T-helper 1 cell treated with Interleukin-12 subunit alpha and Interleukin-12 subunit beta and Interleukin-4 antibody, amounts not matched to agents 30 ng/mL and 1 ng/mL, for 36 hours (primary cell): Measurements from ENCODE around the gene SERTAD4. TPM values are rescaled to one million over a fixed set of nuclear protein-coding genes. Genes with fewer than 3 reads are reported as not detected.
"Not testable (repeated sequence)": the region's sequence is repeated elsewhere in the genome, so short reads cannot be mapped to it uniquely, and the experiment has no call there.

Experiments
- intact Hi-C: fragments of 100-400 bp; cut with micrococcal nuclease; formaldehyde crosslinking; loops from one replicate; pipeline ENCODE4 v1.15.1; 2024
- total RNA-seq: library from RNA; stranded (reverse); gene quantifications from 2 replicates; pipeline ENCODE4 v1.2.3, GENCODE V29; 2022

Gene SERTAD4
- not detected in 2 replicates for total RNA-seq

DNA sequence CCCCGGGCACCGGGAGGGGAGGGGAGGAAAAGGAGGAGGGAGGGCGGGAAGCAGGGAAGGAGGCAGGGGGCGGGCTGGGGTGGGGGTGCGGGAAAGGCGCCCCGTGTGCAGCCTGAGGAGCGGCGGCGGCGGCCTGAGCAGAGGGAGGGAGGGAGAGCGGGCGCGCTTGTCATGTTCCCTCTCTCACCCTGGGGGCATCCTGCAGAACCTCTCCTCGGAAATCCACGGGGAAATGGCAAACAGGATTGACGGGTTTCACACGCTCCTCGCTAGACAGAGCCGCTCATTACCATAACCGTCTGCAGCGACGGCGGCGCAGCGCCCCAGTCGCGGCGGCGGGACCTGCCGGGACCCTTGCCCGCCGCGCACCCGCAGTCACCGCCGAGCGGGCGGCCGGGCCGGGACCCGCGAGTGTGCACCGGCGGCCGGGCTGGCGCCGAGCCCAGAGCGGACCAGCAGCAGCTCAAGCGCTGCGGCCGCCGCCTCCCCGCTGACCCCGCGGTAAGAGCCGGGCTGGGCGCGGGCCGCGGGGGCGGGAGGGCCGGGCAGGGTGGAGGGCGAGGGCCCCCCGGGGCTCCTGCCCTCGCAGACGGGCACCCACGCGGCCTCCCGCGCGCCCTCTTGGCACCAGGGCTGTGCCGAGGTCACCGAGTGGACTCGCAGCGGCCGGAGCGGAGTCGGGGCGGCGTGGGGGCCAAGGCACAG lies at the start of gene SERTAD4:
SERTAD4 (plus strand) TSS at position 286 of the 705 bp plus-strand sequence. CDS start 5,165 bp downstream, outside the sequence.
- intact Hi-C loops = no loop called here

DNA sequence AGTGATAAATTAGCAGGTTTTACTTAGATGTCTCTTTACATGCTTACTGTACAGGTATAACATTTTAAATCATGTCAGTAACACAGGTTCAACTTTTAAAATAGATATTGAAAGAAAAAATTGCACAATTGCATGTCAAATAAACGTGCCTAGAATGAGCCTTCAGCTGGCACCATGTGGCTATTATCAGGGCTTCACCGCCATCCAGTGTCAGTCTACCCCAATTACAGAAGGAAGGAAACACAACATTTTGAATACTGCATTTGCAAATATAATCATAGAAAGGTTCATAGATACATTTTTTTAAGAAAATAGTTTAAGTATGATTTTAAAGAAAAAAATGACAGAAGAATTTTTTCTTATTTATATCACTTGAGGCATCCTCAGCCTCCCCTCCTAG lies 47.5 kb upstream of the SERTAD4 start:
- intact Hi-C loops = no loop called here

DNA sequence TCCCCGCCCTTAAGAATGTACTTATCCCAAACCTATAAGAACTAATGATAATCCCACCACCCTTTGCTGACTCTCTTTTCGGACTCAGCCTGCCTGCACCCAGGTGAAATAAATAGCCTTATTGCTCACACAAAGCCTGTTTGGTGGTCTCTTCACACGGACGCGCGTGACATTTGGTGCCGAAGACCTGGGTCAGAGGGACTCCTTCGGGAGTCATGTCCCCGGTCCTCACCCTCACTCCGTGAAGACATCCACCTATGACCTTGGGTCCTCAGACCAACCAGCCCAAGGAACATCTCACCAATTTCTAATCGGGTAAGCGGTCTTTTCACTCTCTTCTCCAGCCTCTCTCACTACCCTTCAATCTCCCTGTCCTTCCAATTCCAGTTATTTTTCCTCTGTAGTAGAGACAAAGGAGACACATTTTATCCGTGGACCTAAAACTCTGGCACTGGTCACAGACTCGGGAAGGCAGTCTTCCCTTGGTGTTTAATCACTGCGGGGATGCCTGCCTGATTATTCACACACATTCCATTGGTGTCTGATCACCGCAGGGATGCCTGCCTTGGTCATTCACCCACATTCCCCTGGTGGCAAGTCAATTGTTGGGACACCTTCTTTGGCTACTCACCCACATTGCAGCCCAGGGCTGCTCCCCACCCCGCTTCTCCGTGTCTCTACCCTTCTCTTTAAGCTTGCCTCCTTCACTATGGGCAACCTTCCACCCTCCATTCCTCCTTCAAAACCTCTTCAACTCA lies 44.6 kb upstream of the SERTAD4 start:
- intact Hi-C loops = not testable (repeated sequence)

DNA sequence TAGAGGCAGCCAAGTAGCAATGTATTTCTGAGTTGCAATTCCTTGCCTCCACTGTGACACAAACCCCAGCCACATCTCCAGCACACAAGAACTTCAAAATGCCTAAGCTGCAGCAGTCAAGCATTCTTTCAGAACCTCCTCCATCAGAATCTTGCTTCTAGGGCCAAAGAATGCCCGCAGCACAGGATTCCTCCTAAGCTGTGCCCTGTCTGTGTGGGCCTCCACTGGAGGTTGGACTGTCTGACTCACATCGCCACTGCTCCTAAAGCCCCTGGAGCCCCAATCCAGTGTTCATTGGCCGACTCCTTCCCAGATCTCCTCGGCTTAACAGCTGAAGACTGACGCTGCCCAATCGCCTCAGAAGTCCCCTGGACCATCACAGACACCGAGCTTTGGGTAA lies 43.2 kb upstream of the SERTAD4 start:
- intact Hi-C loops = no loop called here

DNA sequence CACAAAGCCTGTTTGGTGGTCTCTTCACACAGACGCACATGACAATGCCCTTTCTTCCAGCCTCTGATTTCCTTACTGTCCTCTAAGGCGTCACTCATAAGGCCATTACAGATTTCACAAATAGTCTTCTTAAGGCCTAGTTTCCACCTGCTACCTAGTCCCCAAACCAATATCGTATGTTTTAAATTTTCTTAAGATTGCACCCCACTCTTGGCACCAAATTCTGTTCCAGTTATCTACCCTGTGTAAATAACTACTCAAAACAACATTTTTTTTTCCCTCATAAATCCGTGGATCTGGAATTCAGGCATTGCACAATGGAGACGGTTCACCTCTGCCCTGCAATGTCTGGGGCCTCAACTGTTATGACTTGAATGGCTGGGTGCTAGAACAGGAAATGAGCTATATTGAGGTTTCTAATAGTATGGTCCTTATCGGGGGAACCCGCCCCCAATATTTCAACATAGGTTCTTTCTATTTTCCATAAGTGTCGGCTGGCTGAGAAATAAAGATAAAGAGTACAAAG lies 36.9 kb upstream of the SERTAD4 start:
- intact Hi-C loops = no loop called here

DNA sequence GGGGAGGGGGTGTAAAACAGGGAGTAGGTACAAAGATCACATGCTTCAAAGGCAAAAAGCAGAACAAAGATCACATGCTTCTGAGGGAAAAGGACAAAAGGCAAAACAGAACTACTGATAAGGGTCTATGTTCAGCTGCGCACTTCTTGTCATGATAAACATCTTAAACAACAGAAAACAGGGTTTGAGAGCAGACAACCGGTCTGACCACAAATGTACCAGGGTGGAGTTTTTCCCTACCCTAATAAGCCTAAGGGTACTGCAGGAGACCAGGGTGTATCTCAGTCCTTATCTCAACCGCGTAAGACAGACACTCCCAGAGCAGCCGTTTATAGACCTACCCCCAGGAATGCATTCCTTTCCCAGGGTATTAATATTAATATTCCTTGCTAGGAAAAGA lies 36.3 kb upstream of the SERTAD4 start:
- intact Hi-C loops = not testable (repeated sequence)

DNA sequence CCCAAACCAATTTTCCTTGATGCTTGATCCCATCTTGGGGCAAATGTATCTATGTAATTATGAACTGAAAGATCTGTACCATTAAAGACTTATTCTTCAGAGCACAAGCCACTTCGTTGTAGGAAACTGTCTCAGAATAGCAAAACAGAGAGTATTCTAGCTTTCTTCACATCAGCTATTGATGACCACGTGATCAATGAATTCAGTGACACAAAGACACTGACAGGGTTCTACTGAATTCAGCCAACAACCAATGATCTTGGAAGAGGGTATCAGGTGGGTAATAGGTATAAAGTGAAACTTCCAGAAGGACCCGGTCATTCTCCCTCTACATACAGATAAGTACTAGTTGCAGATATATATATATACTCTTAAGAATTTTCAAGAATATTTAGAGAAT lies 33.8 kb upstream of the SERTAD4 start:
- intact Hi-C loops = no loop called here

DNA sequence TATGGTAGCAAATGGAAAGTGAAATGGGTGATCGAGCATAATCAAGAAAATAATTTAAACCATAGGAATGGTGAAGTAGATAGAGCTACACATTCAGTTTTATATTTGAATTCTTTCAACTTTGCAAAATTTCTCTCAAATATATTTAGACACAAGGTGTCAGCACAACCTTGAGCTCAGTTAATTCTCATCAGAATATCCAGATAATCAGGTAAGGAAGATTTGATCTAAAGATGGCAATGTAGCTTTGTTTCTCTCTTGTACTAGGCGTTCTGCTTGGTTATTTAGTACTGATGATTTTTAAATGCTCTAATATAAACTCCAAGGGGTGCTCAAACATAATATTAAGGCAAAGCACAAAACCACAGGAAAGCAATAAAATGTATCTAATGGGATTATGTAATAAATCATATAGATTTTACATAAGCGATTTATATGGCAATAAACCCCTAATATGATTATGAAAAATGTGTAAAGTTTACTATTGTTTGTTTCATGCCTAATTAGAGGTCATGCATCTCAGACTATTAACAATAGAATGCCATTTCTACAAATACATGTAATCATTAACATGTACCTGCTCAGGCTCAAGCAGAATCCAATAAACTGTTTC lies 32.4 kb upstream of the SERTAD4 start:
- intact Hi-C loops = no loop called here

DNA sequence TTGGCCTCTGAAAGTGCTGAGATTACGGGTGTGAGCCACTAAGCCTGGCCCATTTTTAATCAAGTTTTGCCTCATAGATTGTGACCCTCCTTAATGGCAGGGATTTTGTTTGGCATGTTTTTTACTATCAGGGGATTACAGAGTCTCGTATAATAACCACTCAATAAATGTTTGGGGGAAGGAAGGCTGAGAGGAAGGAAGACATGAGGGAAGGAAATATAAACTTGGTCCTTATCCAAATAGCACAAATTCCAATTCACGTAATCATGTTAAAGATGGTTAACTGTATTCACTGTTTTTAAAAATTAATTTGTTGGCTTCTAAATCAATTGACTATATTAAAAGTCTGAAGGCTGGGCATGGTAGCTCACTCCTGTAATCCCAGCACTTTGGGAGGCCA lies 30.9 kb upstream of the SERTAD4 start:
- intact Hi-C loops = no loop called here

DNA sequence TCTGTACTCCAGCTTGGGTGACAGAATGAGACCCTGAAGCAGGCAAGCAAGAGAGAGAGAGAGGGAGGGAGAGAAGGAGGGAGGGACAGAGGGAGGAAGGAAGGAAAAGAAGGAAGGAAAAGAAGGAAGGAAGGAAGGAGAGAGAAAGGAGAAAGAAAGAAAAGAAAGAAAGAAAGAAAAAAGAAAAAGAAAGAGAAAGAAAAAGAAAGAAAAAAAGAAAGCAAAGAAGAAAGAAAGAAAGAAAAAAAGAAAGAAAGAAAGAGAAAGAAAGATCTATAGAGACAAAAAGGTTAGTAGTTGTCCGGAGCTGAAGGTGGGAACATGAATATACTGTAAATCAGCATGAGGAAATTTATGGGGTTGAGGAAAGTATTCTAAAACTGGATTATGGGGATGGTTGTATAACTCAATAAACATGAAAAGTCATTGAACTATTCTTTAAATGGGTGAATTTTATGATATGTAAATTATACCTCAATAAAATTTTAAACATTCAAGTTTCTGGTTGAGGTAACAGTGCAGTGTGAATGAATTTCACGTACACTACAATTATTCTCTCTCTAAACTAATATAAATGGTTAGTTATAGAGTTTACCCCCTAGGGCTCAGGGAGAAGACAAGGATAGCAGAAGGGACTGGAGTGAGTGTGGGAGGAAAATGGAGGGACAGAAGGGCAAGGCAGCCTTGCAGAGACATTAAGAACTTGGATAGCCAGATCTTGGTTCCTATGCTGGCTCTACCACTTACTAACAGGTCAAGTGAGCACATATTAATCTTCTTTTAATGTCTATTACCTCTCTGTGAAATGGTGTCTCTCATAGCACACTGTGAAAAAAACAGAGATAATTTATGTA lies 24.8 kb upstream of the SERTAD4 start:
- intact Hi-C loops = no loop called here

DNA sequence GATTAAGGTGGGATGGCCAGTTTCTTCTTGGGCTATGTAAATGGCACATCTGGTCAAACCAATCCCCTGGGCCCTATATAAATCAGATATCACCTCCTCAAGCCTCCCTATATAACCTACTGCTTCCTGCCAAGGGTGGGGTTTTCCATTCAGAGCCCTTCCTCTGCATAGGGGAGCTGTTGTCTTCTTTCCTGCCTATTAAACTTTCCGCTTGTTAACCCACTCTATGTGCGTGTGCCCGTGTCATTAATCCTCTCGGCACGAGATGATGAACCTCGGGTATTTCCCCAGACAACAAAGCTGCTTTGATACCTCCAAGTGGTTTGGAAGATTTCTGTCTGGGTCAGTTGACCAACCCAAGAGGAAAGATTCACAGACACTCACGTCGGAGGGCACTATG lies 19.3 kb upstream of the SERTAD4 start:
- intact Hi-C loops = no loop called here

DNA sequence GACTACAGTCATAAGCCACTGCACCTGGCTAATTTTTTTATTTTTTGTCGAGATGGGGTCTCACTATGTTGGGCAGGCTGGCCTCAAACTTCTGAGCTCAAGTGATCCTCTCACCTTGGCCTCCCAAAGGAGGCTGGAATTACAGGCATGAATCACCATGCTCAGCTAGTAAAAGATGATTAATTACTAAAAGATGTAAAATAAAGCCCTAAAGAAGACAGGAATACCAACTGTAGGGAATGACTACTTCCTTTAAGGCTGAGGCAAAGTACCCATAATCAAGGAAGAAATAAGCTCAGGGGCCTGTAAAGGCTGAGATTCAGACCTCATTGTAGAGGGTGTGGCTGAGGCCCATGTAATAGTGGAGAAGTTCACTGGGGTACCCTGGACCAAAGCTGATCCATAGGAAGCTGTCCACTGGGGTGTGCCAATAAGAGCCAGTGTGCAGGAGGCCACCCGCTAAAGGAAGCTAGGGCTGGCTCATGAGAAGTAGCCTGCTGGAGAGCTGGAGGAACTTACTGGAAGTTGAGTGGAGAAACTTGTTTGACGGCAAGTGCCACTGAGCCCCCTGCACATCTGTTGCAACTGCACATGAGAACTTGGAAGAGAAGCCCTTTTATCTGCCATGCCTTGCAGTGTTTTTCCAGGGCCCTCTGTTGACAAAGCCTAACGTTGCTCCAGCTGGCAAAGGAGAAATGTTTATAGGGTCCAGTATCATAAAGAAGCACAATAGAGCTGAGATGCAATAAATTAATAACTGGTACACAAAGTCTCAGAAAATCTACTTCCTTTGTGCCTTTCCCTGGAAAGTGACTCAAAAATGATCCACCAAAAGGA lies 17.8 kb upstream of the SERTAD4 start:
- intact Hi-C loops = no loop called here

DNA sequence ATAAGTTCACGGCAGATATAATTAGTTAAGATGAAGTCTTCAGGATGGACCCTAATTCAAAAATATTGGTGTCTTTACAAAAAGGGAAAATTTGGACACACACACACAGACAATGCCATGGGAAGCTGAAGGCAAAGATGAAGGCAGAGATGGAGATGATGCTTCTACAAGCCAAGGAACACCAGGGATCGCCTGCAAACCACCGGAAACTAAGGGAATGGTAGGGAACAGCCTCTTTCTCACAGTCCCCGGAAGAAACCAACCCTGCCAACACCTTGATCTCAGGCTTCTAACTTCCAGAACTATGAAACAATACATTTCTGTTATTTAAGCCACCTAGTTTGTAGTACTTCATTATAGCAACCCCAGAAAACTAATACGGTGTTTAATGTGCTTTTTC lies 15.1 kb upstream of the SERTAD4 start:
- intact Hi-C loops = no loop called here

DNA sequence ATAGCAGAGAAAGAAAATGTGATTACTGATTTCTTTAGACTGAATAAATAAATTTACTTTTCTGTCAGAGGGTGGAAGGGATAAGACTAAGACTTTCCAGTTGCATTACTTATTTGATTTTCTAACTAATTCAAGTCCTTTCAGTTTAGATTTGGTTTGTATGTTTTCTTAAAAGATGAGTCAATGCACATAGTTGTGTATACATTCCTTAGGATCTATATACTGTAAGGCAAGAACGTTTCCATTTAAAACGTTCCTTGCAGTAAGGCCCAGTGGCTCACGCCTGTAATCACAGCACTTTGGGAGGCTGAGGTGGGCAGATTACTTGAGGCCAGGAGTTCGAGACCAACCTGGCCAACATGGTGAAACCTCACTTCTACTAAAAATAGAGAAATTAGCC lies 14.5 kb upstream of the SERTAD4 start:
- intact Hi-C loops = no loop called here

DNA sequence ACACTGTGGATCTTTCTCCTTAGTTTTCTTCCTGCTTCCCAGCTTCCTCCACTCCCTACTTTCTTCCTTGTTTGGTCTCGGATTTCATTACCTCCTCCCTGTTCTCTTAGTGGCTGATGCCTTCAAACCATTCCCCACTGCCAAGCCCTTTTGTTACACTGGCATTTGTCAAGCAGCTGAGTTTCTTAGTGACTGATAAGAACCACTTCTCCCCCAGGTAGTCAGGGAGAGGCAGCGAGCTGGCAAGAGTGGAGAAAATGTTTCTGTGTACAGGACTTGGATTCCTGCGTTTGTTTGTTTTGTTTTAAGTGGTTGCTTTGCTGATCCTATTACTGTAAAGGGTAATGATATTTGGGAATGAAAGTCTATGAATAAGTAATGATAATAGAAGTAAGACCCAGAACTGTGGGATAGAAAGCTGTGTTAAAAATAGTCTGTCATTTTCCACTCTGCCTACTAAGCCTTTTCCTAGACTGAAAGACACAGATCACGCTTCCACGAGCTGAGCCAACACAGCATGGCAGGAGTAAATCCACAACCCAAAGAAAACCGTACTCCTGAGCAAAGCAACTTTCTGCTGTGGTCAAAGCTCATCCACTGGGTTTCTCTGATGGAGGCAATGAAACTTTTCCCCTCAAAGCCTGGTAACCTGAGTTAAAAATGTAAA lies 10.1 kb upstream of the SERTAD4 start:
- intact Hi-C loops = no loop called here

DNA sequence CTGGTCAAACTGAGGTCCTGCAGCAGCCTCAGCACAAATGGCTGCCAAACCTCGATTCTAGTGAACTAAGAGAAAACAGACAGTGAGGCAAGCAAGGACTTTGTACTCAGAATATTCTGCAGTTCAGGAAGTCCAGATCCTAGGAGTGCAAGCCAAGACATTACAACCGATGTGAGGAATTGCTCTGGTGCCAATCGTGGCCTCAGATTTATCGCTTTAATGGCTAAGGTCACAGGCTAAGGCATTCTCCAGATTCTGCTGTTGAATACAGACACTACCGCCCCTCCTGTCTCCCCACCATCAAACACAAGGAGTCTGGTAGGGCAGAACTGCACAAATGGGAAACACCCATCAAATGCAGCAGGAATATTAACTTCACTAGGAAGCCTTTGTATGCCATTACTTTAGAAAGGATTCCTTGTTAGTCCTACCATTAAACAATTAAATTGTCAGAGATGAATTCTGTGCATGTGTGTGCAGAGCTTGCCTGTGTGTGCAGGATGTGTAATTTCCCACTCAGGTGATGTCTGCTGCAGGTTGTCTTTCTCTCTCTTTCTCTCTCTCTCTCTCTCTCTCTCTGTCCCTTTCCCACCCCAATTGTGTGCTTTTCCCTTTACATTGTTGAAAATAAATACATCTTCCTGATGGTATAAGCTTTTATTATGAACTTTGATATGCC lies 9.2 kb upstream of the SERTAD4 start:
- intact Hi-C loops = no loop called here

DNA sequence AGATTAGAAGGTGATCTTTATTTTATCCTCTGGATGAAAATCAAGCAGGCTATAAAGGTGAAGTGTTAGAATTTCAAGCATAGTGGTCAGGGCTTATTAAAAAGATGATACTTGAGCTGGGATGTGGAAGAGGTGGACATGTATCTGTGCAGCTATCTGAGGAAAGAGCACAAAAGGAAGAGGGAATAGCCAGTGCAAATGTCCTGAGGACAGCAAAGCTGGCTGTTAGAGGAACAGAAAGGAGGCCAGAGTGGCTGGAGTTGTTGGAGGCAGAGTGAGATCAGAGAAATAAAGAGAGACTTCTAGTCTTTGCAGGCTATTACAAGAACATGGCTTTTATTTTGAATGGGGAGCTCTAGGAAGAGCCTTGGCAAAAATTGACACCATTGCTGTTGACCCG lies 4.4 kb upstream of the SERTAD4 start:
- intact Hi-C loops = no loop called here

DNA sequence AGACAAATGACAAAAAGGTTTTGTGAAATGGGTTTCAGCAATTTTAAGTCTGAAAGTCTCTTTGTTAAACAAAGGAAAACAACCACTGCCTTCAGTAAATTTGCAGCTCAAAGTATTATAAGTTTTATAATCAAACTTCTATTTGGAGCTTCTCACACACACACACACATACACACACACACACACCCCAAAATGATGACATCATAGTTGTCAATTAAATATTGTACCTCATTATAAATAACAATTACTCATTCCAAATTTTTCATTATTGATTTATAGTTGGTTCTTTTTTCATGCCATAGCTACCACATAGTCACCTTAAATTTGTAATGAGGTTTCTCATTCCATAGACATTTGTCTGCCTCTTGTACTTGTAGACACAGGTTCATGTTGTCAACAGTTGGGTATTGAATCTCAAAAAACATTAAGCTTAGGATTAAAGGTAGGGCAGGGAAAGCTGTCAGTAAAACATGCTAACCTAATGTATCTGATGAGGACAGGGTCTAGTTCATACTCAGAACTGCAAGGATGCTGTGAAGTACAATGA lies 2.4 kb upstream of the SERTAD4 start:
- intact Hi-C loops = no loop called here
